Activated naive CD8-positive, alpha-beta T cell treated with anti-CD3 and anti-CD28 coated beads for 36 hours (primary cell): ENCODE data around the gene DOCK4. TPM values are rescaled to one million over a fixed set of nuclear protein-coding genes. Genes with fewer than 3 reads are reported as not detected.
"Not testable (repeated sequence)": the region's sequence is repeated elsewhere in the genome, so short reads cannot be mapped to it uniquely, and the experiment has no call there.

Experiments
- DNase-seq: peaks from one replicate; pipeline ENCODE4 v3.0.0; 2021
- H3K27ac Mint-ChIP-seq: one replicate; pipeline ENCODE4 v1.8.0; 2022; ENCODE audit warnings: mild to moderate bottlenecking, moderate library complexity, mixed read lengths
- H3K27me3 Mint-ChIP-seq: one replicate; pipeline ENCODE4 v1.8.0; 2022; ENCODE audit warnings: mild to moderate bottlenecking, mixed read lengths
- H3K36me3 Mint-ChIP-seq: one replicate; pipeline ENCODE4 v1.8.0; 2021; ENCODE audit warnings: mild to moderate bottlenecking, mixed read lengths
- H3K4me1 Mint-ChIP-seq: one replicate; pipeline ENCODE4 v1.8.0; 2021; ENCODE audit warnings: mixed read lengths
- H3K4me3 Mint-ChIP-seq: one replicate; pipeline ENCODE4 v1.8.0; 2022; ENCODE audit warnings: mild to moderate bottlenecking, moderate library complexity, mixed read lengths
- H3K9me3 Mint-ChIP-seq: one replicate; pipeline ENCODE4 v1.8.0; 2022; ENCODE audit warnings: mixed read lengths
- total RNA-seq, 2 experiments: library from RNA; stranded (reverse); gene quantifications; one replicate each; pipeline ENCODE4 v1.2.3, GENCODE V29; 2021

The DOCK4 gene, protein sequence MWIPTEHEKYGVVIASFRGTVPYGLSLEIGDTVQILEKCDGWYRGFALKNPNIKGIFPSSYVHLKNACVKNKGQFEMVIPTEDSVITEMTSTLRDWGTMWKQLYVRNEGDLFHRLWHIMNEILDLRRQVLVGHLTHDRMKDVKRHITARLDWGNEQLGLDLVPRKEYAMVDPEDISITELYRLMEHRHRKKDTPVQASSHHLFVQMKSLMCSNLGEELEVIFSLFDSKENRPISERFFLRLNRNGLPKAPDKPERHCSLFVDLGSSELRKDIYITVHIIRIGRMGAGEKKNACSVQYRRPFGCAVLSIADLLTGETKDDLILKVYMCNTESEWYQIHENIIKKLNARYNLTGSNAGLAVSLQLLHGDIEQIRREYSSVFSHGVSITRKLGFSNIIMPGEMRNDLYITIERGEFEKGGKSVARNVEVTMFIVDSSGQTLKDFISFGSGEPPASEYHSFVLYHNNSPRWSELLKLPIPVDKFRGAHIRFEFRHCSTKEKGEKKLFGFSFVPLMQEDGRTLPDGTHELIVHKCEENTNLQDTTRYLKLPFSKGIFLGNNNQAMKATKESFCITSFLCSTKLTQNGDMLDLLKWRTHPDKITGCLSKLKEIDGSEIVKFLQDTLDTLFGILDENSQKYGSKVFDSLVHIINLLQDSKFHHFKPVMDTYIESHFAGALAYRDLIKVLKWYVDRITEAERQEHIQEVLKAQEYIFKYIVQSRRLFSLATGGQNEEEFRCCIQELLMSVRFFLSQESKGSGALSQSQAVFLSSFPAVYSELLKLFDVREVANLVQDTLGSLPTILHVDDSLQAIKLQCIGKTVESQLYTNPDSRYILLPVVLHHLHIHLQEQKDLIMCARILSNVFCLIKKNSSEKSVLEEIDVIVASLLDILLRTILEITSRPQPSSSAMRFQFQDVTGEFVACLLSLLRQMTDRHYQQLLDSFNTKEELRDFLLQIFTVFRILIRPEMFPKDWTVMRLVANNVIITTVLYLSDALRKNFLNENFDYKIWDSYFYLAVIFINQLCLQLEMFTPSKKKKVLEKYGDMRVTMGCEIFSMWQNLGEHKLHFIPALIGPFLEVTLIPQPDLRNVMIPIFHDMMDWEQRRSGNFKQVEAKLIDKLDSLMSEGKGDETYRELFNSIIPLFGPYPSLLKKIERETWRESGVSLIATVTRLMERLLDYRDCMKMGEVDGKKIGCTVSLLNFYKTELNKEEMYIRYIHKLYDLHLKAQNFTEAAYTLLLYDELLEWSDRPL (N-terminal part only)
- under 1 TPM; 0.28 to 0.29 TPM for total RNA-seq

DNA sequence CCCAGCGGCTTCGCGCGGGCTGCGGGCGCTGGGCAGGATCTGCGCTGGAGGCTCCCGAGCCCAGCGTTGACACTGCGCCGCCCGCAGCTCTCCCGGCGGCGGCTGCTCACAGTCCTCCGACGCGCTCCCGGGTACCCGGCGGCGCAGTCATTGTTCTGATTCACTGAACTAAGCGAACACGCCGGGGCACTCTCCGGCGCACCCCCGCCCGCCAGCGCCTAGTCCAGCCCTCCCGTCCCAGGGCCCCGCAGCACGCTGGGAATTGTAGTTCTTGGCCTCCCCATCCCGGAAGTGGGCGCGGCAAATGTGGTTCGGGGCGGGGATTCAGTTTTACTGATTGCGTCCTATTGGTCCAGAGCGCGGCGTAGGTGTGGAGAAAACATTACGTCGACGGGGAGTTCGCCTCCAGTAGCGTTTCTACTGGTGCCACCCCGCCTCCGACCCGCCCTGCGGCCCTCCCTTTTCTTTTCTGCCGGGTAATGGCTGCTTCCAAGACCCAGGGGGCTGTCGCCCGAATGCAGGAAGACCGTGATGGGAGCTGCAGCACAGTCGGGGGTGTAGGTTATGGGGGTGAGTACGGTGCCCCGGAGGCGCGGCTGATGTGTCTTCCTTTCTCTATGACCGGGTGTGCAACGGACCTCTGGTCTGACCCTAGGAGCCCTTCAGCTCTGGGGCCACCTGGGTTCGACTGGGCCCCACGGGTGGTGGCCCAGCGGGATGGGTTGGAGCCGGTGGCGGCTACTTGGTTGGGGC lies at the start of gene DOCK4, which contains the start of gene ZNF277:
Gene DOCK4, minus strand, starts transcription at position 162 of the 753 bp plus-strand sequence. CDS start 261 bp downstream, outside the sequence.
Gene ZNF277, plus strand, starts transcription at position 458 of the 753 bp plus-strand sequence. Its CDS starts 22 bp downstream, at position 480.
- Mint-ChIP-seq H3K27ac (peak within 1 kb of the TSS; percentile 82), H3K9me3 (no peaks in the 10 kb centered on the region), H3K4me3 (peak within 1 kb of the TSS; percentile 97), H3K27me3 (peaks cover 33% of the 10 kb centered on the region), H3K4me1 (peaks cover 24% of the 10 kb centered on the region), H3K36me3 (no peaks in the 10 kb centered on the region)
- DNase-seq: peak; percentile 99

DNA sequence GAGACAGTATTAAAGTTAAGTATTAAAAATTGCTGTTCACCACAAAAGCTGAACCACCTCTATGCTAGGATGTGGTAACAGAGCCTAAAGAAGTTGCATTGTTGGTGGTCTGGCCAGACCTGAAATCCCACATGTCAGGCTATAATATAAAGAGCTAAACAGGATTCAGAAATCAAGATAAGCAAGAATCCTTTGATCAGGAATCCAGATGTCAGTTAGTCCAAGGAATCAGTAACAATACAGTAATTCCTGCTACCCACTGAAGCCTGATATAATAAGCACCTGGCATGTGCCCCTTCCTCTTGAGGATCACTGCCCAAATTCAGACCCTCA lies 49.2 kb upstream of the DOCK4 start:
- peaks cover 48% of the 10 kb centered on the region for H3K4me1 Mint-ChIP-seq
- peaks cover 4% of the 10 kb centered on the region for H3K36me3 Mint-ChIP-seq
- H3K27me3 Mint-ChIP-seq: no peaks in the 10 kb centered on the region
- no peak overlapping the region for H3K27ac Mint-ChIP-seq
- no peak overlapping the region for H3K4me3 Mint-ChIP-seq
- no peak for DNase-seq
- H3K9me3 Mint-ChIP-seq: no peaks in the 10 kb centered on the region

DNA sequence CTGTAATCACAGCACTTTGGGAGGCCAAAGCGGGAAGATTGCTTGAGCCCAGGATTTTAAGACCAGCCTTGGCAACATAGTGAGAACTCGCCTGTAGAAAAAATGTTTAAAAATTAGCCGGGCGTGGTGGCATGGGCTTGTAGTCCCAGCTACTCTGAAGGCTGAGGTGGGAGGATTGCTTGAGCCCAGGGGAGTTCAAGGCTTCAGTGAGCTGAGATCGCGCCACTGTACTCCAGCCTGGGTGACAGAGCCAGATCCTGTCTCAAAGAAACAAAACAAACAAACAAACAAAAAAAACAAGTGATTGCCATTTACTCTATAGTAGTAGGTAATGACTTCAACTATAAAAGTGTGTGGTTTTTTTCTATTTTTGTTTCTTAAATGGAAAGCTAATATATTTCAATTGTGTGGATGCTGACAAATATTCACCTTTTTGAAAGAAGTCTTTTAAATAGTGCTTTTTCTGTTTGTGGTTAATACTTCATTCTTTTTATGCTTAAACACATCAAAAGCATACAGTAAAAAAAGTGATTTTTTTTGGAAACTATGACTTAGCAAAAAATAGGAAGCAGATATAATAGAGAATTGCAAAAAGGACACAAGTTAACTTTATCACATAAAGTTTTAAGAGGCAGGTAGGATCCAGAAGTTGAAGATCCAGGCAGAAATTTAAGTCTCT lies 48.6 kb upstream of the DOCK4 start:
- H3K36me3 Mint-ChIP-seq: peaks cover 6% of the 10 kb centered on the region
- no peaks in the 10 kb centered on the region for H3K9me3 Mint-ChIP-seq
- H3K27ac Mint-ChIP-seq: no peak overlapping the region
- no peak overlapping the region for H3K4me3 Mint-ChIP-seq
- H3K4me1 Mint-ChIP-seq: peaks cover 48% of the 10 kb centered on the region
- no peak for DNase-seq
- H3K27me3 Mint-ChIP-seq: no peaks in the 10 kb centered on the region

DNA sequence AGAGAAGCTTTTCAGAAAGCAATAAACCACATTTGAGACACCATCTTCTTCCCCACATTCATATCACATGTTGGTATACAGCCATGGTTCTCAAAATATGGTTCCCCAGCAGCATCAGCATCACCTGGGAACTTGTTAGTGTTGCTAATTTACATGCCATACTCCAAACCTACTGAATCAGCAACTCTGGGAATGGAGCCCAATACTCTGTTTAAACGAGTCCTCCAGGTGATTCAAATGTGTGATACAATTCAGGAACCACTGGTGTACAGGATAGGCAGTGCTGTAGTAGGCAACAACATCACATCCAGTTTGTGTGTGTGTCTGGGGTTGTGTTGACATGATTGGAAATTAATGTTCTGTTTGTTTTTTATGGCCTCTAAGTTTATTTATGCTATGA lies 48.0 kb upstream of the DOCK4 start:
- H3K9me3 Mint-ChIP-seq: no peaks in the 10 kb centered on the region
- H3K4me1 Mint-ChIP-seq: peaks cover 44% of the 10 kb centered on the region
- peaks cover 6% of the 10 kb centered on the region for H3K36me3 Mint-ChIP-seq
- no peak overlapping the region for H3K4me3 Mint-ChIP-seq
- no peaks in the 10 kb centered on the region for H3K27me3 Mint-ChIP-seq
- no peak overlapping the region for H3K27ac Mint-ChIP-seq
- no peak for DNase-seq

DNA sequence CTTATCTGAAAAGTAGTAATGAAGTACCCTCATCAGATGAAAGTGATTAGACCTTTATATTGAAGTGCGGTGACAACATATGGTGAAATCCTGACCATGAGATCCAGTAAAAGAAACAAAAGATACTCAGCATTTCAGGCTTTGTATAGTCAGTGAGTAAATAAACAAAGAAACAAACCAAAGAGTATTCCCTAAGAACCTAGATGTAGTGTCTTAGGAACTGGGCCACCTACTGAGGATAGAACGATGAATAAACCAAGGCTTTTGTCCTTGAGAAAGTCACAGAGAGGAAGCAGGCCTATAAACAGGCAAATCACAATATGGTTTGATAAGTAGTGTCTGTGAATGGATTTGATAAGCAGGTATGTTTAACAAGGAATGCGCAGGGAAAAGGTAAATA lies 46.5 kb upstream of the DOCK4 start:
- no peaks in the 10 kb centered on the region for H3K27me3 Mint-ChIP-seq
- H3K27ac Mint-ChIP-seq: no peak overlapping the region
- peaks cover 3% of the 10 kb centered on the region for H3K9me3 Mint-ChIP-seq

DNA sequence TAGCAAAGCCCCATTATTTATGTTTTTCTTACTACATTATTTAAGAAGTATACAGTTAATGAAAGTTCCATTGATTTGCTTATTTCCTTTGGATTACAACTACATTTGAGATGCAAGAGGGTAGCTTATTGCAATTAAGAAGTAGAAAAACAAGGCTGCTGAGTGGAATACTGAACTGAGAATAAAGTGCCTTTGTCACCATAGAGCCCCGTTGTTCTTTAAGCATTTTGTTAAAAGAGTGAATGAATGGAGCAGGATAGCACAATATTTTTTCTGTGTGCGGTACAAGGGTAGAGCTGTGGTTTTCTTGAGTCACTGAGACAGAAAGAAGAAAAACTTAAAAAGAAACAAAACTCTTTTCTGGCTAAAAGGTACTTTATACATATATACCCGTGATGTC lies 45.9 kb upstream of the DOCK4 start:
- Mint-ChIP-seq H3K9me3 (peaks cover 3% of the 10 kb centered on the region), H3K36me3 (peaks cover 17% of the 10 kb centered on the region), H3K4me1 (peaks cover 43% of the 10 kb centered on the region), H3K27me3 (no peaks in the 10 kb centered on the region), H3K4me3 (no peak overlapping the region), H3K27ac (no peak overlapping the region)
- no peak for DNase-seq

More for the DNA sequence above, 46.5 kb upstream of the DOCK4 start:
- H3K36me3 Mint-ChIP-seq: peaks cover 15% of the 10 kb centered on the region
- peaks cover 44% of the 10 kb centered on the region for H3K4me1 Mint-ChIP-seq
- DNase-seq: no peak
- H3K4me3 Mint-ChIP-seq: no peak overlapping the region

DNA sequence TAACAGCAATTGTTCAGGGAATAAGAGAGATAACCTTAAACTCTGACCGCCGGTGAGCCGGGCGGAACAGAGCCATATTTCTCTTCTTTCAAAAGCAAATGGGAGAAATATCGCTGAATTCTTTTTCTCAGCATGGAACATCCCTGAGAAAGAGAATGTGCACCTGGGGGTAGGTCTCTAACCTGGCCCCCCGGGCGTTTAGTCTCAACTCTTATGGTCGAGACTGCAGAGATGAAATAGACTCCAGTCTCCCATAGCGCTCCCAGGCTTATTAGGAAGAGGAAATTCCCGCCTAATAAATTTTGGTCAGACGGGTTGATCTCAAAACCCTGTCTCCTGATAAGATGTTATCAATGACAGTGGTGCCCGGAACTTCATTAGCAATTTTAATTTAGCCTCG lies 43.8 kb upstream of the DOCK4 start:
- DNase-seq, H3K27me3 Mint-ChIP-seq, H3K4me3 Mint-ChIP-seq, H3K27ac Mint-ChIP-seq, H3K9me3 Mint-ChIP-seq: not testable (repeated sequence)
- Mint-ChIP-seq H3K36me3 (peaks cover 34% of the 10 kb centered on the region), H3K4me1 (peaks cover 35% of the 10 kb centered on the region)

DNA sequence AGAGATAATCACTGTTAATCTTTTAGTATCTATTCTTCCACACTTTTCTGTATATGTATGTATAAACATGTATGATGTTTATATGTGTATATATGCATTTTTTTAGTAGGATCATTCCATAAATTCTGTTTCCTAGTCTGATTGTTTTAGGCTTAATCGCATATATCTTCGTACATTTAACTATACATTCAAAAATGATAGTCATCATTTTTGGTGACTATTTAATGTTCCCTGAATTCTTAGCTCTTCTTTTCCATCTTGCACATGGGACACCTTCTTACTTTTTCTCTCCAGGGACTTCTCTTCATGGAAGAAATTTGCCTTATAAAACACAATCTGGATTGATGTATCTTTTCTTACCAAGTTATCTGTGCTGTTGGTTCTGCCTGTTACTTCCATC lies 42.4 kb upstream of the DOCK4 start:
- no peak for DNase-seq
- no peak overlapping the region for H3K27ac Mint-ChIP-seq
- H3K9me3 Mint-ChIP-seq: peaks cover 6% of the 10 kb centered on the region
- H3K27me3 Mint-ChIP-seq: no peaks in the 10 kb centered on the region
- no peak overlapping the region for H3K4me3 Mint-ChIP-seq
- H3K4me1 Mint-ChIP-seq: peaks cover 22% of the 10 kb centered on the region
- peaks cover 35% of the 10 kb centered on the region for H3K36me3 Mint-ChIP-seq

DNA sequence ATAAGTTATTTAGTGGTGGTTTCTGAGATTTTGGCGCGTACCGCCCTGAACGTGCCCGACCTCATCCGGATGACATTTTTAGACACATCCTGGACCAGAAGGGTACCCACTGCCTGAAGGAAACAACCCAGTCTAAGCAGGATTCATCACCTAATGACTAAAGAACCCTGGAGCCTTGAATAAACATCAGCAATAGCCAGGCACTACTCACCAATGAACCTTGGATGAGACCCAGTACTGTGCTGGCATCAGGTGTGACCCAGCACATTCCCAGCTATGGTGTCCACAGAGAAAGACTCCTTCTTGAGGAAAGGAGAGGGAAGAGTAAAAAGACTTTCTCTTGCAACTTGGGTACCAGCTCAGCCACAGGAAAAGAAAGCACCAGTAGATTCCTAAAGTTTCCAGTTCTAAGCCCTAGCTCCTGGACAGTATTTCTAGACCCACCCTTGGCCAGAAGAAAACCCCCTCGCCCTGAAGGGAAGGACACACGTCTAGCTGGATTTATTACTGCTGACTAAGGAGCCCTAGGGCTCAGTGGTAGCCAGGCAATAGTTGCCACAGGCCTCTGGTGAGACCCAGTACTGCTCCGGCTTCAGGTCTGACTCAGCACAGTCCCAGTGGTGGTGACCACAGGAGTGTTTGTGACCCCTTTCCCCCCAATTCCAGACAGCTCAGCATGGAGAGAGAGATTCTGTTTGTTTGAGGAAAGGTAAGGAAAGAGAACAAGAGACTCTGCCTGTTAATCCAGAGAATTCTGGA lies 32.8 kb upstream of the DOCK4 start:
- Mint-ChIP-seq H3K36me3 (peaks cover 30% of the 10 kb centered on the region), H3K27ac (no peak overlapping the region), H3K9me3 (peaks cover 18% of the 10 kb centered on the region), H3K4me3 (no peak overlapping the region), H3K27me3 (no peaks in the 10 kb centered on the region), H3K4me1 (no peaks in the 10 kb centered on the region)
- no peak for DNase-seq

DNA sequence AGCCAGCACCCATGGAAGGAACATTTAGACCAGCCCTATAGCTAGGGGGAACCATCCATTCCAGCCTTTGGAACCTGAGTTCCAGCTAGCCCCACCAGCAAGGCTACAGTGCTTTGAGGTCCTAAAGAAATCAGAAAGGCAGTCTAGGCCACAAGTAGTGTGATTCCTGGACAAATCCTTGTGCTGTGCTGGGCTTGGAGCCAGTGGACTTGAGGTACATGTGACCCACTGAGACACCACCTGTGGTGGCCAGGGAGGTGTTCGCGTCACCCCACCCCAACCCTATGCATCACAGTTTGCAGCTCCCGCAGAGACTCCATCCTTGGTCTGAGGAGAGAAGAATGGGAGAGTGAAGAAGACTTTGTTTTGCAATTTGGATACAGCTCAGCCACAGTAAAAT lies 32.1 kb upstream of the DOCK4 start:
- Mint-ChIP-seq H3K27me3 (no peaks in the 10 kb centered on the region), H3K27ac (no peak overlapping the region), H3K36me3 (peaks cover 35% of the 10 kb centered on the region), H3K9me3 (peaks cover 17% of the 10 kb centered on the region), H3K4me3 (no peak overlapping the region), H3K4me1 (no peaks in the 10 kb centered on the region)
- no peak for DNase-seq

DNA sequence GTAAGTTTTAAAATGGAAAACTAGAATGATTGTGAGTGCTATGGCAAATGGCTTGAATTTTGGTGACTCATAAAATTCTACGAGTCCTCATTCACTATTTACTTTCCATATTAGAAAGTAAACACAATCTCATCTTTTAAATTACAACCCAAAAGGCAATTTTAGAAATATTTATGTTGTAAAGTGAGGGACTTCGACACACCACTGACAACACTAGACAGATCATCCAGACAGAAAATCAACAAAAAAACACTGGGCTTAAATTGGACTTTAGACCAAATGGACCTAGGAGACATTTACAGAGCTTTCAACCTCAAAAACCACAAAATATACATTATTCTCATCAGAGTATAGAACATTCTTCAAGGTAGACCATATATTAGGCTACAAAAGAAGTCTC lies 30.4 kb upstream of the DOCK4 start:
- no peaks in the 10 kb centered on the region for H3K27me3 Mint-ChIP-seq
- peaks cover 18% of the 10 kb centered on the region for H3K9me3 Mint-ChIP-seq
- peaks cover 41% of the 10 kb centered on the region for H3K36me3 Mint-ChIP-seq
- H3K4me1 Mint-ChIP-seq: peaks cover 2% of the 10 kb centered on the region
- no peak overlapping the region for H3K27ac Mint-ChIP-seq
- no peak overlapping the region for H3K4me3 Mint-ChIP-seq
- no peak for DNase-seq

DNA sequence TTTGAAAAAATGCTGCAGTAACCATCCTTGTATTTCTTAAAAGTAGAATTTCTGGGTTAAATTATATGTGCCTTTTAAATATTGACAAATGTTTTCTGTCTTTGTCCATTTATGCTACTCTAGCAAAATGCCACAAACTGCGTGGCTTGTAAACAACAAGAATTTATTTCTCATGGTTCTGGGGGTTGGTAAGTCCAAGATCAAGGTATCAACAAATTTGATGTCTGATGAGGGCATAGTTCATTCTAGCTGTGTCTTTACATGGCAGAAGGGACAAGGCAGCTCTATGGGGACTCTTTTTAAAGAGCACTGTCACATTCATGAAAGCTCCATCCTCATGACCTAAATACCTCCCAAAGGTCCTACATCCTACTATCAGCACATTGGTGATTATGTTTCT lies 27.9 kb upstream of the DOCK4 start:
- Mint-ChIP-seq H3K36me3 (peaks cover 30% of the 10 kb centered on the region), H3K4me3 (no peak overlapping the region), H3K9me3 (peaks cover 4% of the 10 kb centered on the region), H3K27me3 (no peaks in the 10 kb centered on the region), H3K4me1 (peaks cover 8% of the 10 kb centered on the region), H3K27ac (no peak overlapping the region)
- DNase-seq: no peak

DNA sequence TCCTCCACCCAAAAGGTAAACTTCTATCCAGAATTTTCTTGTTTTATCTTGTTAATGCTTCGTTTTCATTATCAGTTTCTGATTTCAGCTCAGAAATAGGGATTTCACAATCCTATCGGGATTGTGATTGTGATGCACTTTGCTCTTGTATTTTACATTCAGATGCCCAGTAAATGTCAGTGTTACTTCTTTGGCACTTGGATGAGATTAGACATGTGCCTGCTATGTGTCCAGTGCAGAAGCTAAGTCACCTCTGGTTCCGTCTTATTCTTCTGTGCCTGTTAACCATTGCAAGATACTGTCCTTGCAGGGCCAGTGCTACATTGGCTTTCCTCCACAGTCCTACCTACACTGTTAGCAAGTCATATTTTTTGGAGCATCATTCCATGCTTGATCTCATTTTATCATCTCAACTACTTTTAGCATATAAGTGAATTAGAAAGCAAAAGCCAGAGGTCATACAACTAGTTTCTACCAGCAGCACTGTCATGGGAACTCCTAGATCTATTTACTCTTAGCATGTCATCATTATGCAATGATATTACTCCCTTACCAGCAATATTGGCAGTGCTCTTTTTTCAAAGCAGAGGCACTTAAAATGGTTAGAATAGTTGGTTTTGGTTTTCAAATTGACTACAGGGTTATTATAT lies 27.0 kb upstream of the DOCK4 start:
- Mint-ChIP-seq H3K4me1 (peaks cover 8% of the 10 kb centered on the region), H3K27me3 (no peaks in the 10 kb centered on the region), H3K4me3 (no peak overlapping the region), H3K36me3 (peaks cover 32% of the 10 kb centered on the region), H3K27ac (no peak overlapping the region), H3K9me3 (peaks cover 4% of the 10 kb centered on the region)
- no peak for DNase-seq
